ENCODE results near the gene HDHD5. TPM values are rescaled to one million over a fixed set of nuclear protein-coding genes. Genes with fewer than 3 reads are reported as not detected.

The HDHD5 gene
- polyA plus RNA-seq, result 10 to 100 TPM; 47.0 to 67.7 (median 47.3) TPM

GRCh38 chr22:17158568-17159503 lies at the start of gene HDHD5:
Gene HDHD5 (minus strand): TSS chr22:17159277. CDS start chr22:17159251, 26 bp downstream.
- Mint-ChIP-seq H3K4me1 (peaks cover 22 to 25% of the 10 kb centered on the region in 2 donors), H3K4me3 (peak within 1 kb of the TSS; percentile 81 to 83 (median 83)), H3K36me3 (no peaks in the 10 kb centered on the region), H3K27me3 (ENCODE audit: low read depth in 3 of 3) (no peaks in the 10 kb centered on the region), H3K9me3 (no peaks in the 10 kb centered on the region), H3K27ac (peak within 1 kb of the TSS in 5 of 6 donors; percentile 57 to 82 (median 72))
- DNase-seq, result peak; percentile 77 to 81 (median 81)

GRCh38 chr22:17205432-17205831 lies 46.4 kb upstream of the HDHD5 start:
- Mint-ChIP-seq H3K27ac (no peak overlapping the region), H3K9me3 (no peaks in the 10 kb centered on the region), H3K4me1 (peaks cover 3 to 4% of the 10 kb centered on the region in 2 donors), H3K4me3 (no peak overlapping the region), H3K36me3 (peaks cover 16 to 43% (median 17%) of the 10 kb centered on the region in 3 donors), H3K27me3 (ENCODE audit: low read depth in 3 of 3) (no peaks in the 10 kb centered on the region)
- no peak for DNase-seq

GRCh38 chr22:17201285-17201945 lies 42.3 kb upstream of the HDHD5 start:
- Mint-ChIP-seq H3K27ac (peak overlapping the region in 3 of 6 donors; percentile 50 to 67 (median 54)), H3K4me1 (peaks cover 0 to 4% of the 10 kb centered on the region in 2 donors), H3K4me3 (no peak overlapping the region), H3K9me3 (no peaks in the 10 kb centered on the region), H3K27me3 (ENCODE audit: low read depth in 3 of 3) (no peaks in the 10 kb centered on the region), H3K36me3 (peaks cover 16 to 36% (median 19%) of the 10 kb centered on the region in 3 donors)
- no peak for DNase-seq

- DNase-seq, result no peak
- no peaks in the 10 kb centered on the region for H3K27me3 Mint-ChIP-seq (ENCODE audit: low read depth in 3 of 3)
- H3K4me1 Mint-ChIP-seq, result peaks cover 10 to 11% of the 10 kb centered on the region in 2 donors
- H3K9me3 Mint-ChIP-seq, result no peaks in the 10 kb centered on the region
- H3K4me3 Mint-ChIP-seq, result no peak overlapping the region
- H3K27ac Mint-ChIP-seq, result no peak overlapping the region
- H3K36me3 Mint-ChIP-seq, result peaks cover 16 to 26% (median 19%) of the 10 kb centered on the region in 3 donors
These were observed 40.1 kb upstream of the HDHD5 start for GRCh38 chr22:17199003-17199731.

- H3K9me3 Mint-ChIP-seq, result no peaks in the 10 kb centered on the region
- no peak overlapping the region for H3K27ac Mint-ChIP-seq
- H3K36me3 Mint-ChIP-seq, result peaks cover 16 to 27% (median 24%) of the 10 kb centered on the region in 3 donors
- peaks cover 10 to 11% of the 10 kb centered on the region in 2 donors for H3K4me1 Mint-ChIP-seq
- no peak for DNase-seq
- no peaks in the 10 kb centered on the region for H3K27me3 Mint-ChIP-seq (ENCODE audit: low read depth in 3 of 3)
- H3K4me3 Mint-ChIP-seq, result no peak overlapping the region
These were observed 39.3 kb upstream of the HDHD5 start for GRCh38 chr22:17198170-17199002.

GRCh38 chr22:17194213-17194612 lies 35.1 kb upstream of the HDHD5 start:
- DNase-seq, result no peak
- peak overlapping the region in 3 of 6 donors; percentile 2 to 78 (median 71) for H3K27ac Mint-ChIP-seq
- peaks cover 0 to 15% (median 5%) of the 10 kb centered on the region in 3 donors for H3K36me3 Mint-ChIP-seq
- H3K4me3 Mint-ChIP-seq, result no peak overlapping the region
- H3K27me3 Mint-ChIP-seq (ENCODE audit: low read depth in 3 of 3), result no peaks in the 10 kb centered on the region
- peaks cover 7 to 11% of the 10 kb centered on the region in 2 donors for H3K4me1 Mint-ChIP-seq
- H3K9me3 Mint-ChIP-seq, result no peaks in the 10 kb centered on the region

- no peaks in the 10 kb centered on the region for H3K27me3 Mint-ChIP-seq (ENCODE audit: low read depth in 3 of 3)
- H3K4me3 Mint-ChIP-seq, result no peak overlapping the region
- H3K4me1 Mint-ChIP-seq, result peaks cover 6 to 11% of the 10 kb centered on the region in 2 donors
- H3K27ac Mint-ChIP-seq, result peak overlapping the region in 1 of 6 donors; percentile 2
- no peaks in the 10 kb centered on the region for H3K9me3 Mint-ChIP-seq
- DNase-seq, result no peak
- H3K36me3 Mint-ChIP-seq, result peaks cover 0 to 24% (median 5%) of the 10 kb centered on the region in 3 donors
These were observed 33.1 kb upstream of the HDHD5 start for GRCh38 chr22:17192186-17192585.

- no peaks in the 10 kb centered on the region for H3K27me3 Mint-ChIP-seq (ENCODE audit: low read depth in 3 of 3)
- peaks cover 0 to 24% (median 5%) of the 10 kb centered on the region in 3 donors for H3K36me3 Mint-ChIP-seq
- H3K4me3 Mint-ChIP-seq, result no peak overlapping the region
- peaks cover 6 to 11% of the 10 kb centered on the region in 2 donors for H3K4me1 Mint-ChIP-seq
- no peak for DNase-seq
- H3K27ac Mint-ChIP-seq, result no peak overlapping the region
- H3K9me3 Mint-ChIP-seq, result no peaks in the 10 kb centered on the region
These were observed 32.2 kb upstream of the HDHD5 start for GRCh38 chr22:17191163-17191784.

- Mint-ChIP-seq H3K4me3 (no peak overlapping the region), H3K36me3 (peaks cover 4 to 29% (median 5%) of the 10 kb centered on the region in 3 donors)
- no peak for DNase-seq
These were observed 31.6 kb upstream of the HDHD5 start for GRCh38 chr22:17190702-17191101.

GRCh38 chr22:17176715-17177114 lies 17.6 kb upstream of the HDHD5 start:
- H3K4me3 Mint-ChIP-seq, result no peak overlapping the region
- peaks cover 0 to 5% of the 10 kb centered on the region in 2 donors for H3K4me1 Mint-ChIP-seq
- H3K9me3 Mint-ChIP-seq, result no peaks in the 10 kb centered on the region
- peaks cover 14 to 18% (median 16%) of the 10 kb centered on the region in 3 donors for H3K36me3 Mint-ChIP-seq
- no peak overlapping the region for H3K27ac Mint-ChIP-seq
- DNase-seq, result no peak
- peaks cover 0 to 2% (median 2%) of the 10 kb centered on the region in 3 donors for H3K27me3 Mint-ChIP-seq (ENCODE audit: low read depth in 3 of 3)

More at GRCh38 chr22:17190702-17191101, 31.6 kb upstream of the HDHD5 start:
- Mint-ChIP-seq H3K27me3 (ENCODE audit: low read depth in 3 of 3) (no peaks in the 10 kb centered on the region), H3K4me1 (peaks cover 6 to 11% of the 10 kb centered on the region in 2 donors), H3K27ac (no peak overlapping the region), H3K9me3 (no peaks in the 10 kb centered on the region)

- Mint-ChIP-seq H3K4me1 (peaks cover 4 to 6% of the 10 kb centered on the region in 2 donors), H3K36me3 (no peaks in the 10 kb centered on the region), H3K9me3 (no peaks in the 10 kb centered on the region), H3K4me3 (peak overlapping the region; percentile 62 to 85 (median 72)), H3K27ac (peak overlapping the region in 3 of 6 donors; percentile 29 to 69 (median 66)), H3K27me3 (ENCODE audit: low read depth in 3 of 3) (peaks cover 0 to 6% (median 0%) of the 10 kb centered on the region in 3 donors)
- DNase-seq, result no peak
These were observed 13.2 kb upstream of the HDHD5 start for GRCh38 chr22:17172029-17172833.
